Panc1 (cell line): ENCODE results near the gene EVI2B. TPM values are rescaled to one million over a fixed set of nuclear protein-coding genes. Genes with fewer than 3 reads are reported as not detected.

ENCODE experiments used
- ATAC-seq: fragments of 200-7000 bp; cut with Tn5 transposase; 2 replicates; pipeline ENCODE4 v1.9.1; 2020; ENCODE audit warnings: mild to moderate bottlenecking, moderate library complexity
- BruUV-seq: library from RNA; stranded (reverse); fragments of 400-500 nt; replicated peaks from 2 replicates; lab custom pipeline; 2021; lab: Mats Ljungman, UMichigan
- CTCF ChIA-PET: fragments of 300-600 bp; sonication (Branson Sonifier 250); formaldehyde crosslinking; loops from one replicate; lab custom pipeline; 2022; ENCODE audit warnings: antibody characterized with exemption; lab: Charles Lee
- POLR2A ChIA-PET: fragments of 300-600 bp; sonication (Branson Sonifier 250); formaldehyde crosslinking; loops from one replicate; lab custom pipeline; 2022; ENCODE audit warnings: antibody characterized with exemption; lab: Charles Lee
- DNase-seq: peaks from one replicate; pipeline ENCODE4 v3.0.0-alpha.2; 2010; ENCODE audit warnings: low read depth, low spot score
- H3K27ac ChIP-seq: 2 replicates; pipeline ENCODE4 v1.5.1; 2011; ENCODE audit warnings: mild to moderate bottlenecking, low read length, inconsistent platforms
- H3K27me3 ChIP-seq: fragments of 200-500 bp; sonication (Bioruptor generic); 2 replicates; pipeline ENCODE4 v1.6.0; 2014; ENCODE audit warnings: low read length, inconsistent platforms; ENCODE audit not compliant: control insufficient read depth, insufficient read depth
- H3K36me3 ChIP-seq: fragments of 200-500 bp; sonication (Bioruptor generic); 2 replicates; pipeline ENCODE4 v1.5.1; 2014; ENCODE audit warnings: inconsistent platforms, mild to moderate bottlenecking, low read length, moderate library complexity; ENCODE audit not compliant: control insufficient read depth, insufficient read depth
- H3K4me1 ChIP-seq: 2 replicates; pipeline ENCODE4 v1.5.1; 2011; ENCODE audit warnings: inconsistent platforms, mild to moderate bottlenecking, low read length, moderate library complexity; ENCODE audit not compliant: control insufficient read depth, insufficient read depth
- H3K4me3 ChIP-seq, 2 experiments: 2 replicates each; pipeline ENCODE4 v1.5.1; 2011 to 2012; ENCODE audit warnings: low read depth in 2 of 2, low read length in 2 of 2, mild to moderate bottlenecking in 2 of 2, inconsistent platforms in 1 of 2, moderate library complexity in 1 of 2
- H3K9me3 ChIP-seq: fragments of 200-500 bp; sonication (Bioruptor generic); 2 replicates; pipeline ENCODE4 v1.5.1; 2014; ENCODE audit warnings: low read depth, mild to moderate bottlenecking, inconsistent platforms, low read length, moderate library complexity; ENCODE audit not compliant: control insufficient read depth, insufficient read depth
- CTCF ChIP-seq: fragments of 450-650 bp; IDR thresholded peaks from 2 replicates; pipeline ENCODE4 v1.5.1; 2017; ENCODE audit warnings: mild to moderate bottlenecking
- POLR2AphosphoS5 ChIP-seq: IDR thresholded peaks from 2 replicates; pipeline ENCODE4 v1.6.1; 2012; ENCODE audit warnings: mild to moderate bottlenecking, low read depth, low read length, moderate library complexity
- REST ChIP-seq, 2 experiments: IDR thresholded peaks; 2 replicates each; pipeline ENCODE4 v1.6.1; 2011 to 2012; ENCODE audit warnings: low read depth in 2 of 2, control low read depth in 1 of 2, low read length in 1 of 2, mild to moderate bottlenecking in 1 of 2, moderate library complexity in 1 of 2; ENCODE audit not compliant: insufficient read depth in 1 of 2
- SIN3A ChIP-seq: IDR thresholded peaks from 2 replicates; pipeline ENCODE4 v1.6.1; 2012; ENCODE audit warnings: low read depth, mild to moderate bottlenecking, low read length, moderate library complexity, borderline replicate concordance; ENCODE audit not compliant: insufficient read depth
- TCF7L2 ChIP-seq: IDR thresholded peaks from 2 replicates; pipeline ENCODE4 v1.6.1; 2011; ENCODE audit warnings: mild to moderate bottlenecking, low read depth, low read length, inconsistent platforms
- in situ Hi-C: cut with HindIII; loops from 2 replicates; pipeline ENCODE4 v1.10.0; 2016; ENCODE audit warnings: low sequenced_read_pairs, low pct_unique_long_range_greater_than_20kb
- intact Hi-C: fragments of 100-400 bp; cut with micrococcal nuclease; formaldehyde crosslinking; loops from one replicate; pipeline ENCODE4 v1.10.0; 2022; ENCODE audit not compliant: unreplicated experiment
- total RNA-seq: library from RNA; stranded (reverse); gene quantifications from one replicate; pipeline ENCODE4 v1.2.1, GENCODE V29; 2021; ENCODE audit not compliant: unreplicated experiment

The EVI2B gene
- total RNA-seq, 1 experiment from 2014 or later, result 0.08 TPM

GRCh38 chr17:31311526-31311925 is 2.3 kb downstream of the EVI2B start:
- intact Hi-C loops, result no loop called here
- Histone ChIP-seq H3K4me3 (no peak overlapping the region), H3K9me3 (no peaks in the 10 kb centered on the region), H3K27me3 (no peaks in the 10 kb centered on the region), H3K36me3 (no peaks in the 10 kb centered on the region), H3K4me1 (0 out of 2 replicates have a peak, but pooled peaks cover 4% of the 10 kb centered on the region), H3K27ac (no peak overlapping the region)
- POLR2A ChIA-PET, result no interaction called here
- BruUV-seq, result no TSS peak
- in situ Hi-C loops, result no loop called here
- ATAC-seq (no peak), DNase-seq (no peak)
- CTCF ChIA-PET, result no interaction called here
- TF ChIP-seq POLR2AphosphoS5 (no peak), REST (IDR thresholded peaks at IDR 0.05; ENCODE audit: insufficient read depth in 1 of 2, low read depth in 2 of 2, low read length in 1 of 2) (no peak), CTCF (no peak), SIN3A (no peak), TCF7L2 (no peak)

GRCh38 chr17:31310886-31311285 is 3.0 kb downstream of the EVI2B start:
- ChIA-PET POLR2A (no interaction called here), CTCF (no interaction called here)
- Histone ChIP-seq H3K4me3 (no peak overlapping the region), H3K36me3 (no peaks in the 10 kb centered on the region), H3K4me1 (0 out of 2 replicates have a peak, but pooled peaks cover 4% of the 10 kb centered on the region), H3K27ac (no peak overlapping the region), H3K9me3 (no peaks in the 10 kb centered on the region), H3K27me3 (no peaks in the 10 kb centered on the region)
- BruUV-seq, result no TSS peak
- no peak for TF ChIP-seq CTCF
- TF ChIP-seq REST (IDR thresholded peaks at IDR 0.05; ENCODE audit: insufficient read depth in 1 of 2, low read depth in 2 of 2, low read length in 1 of 2), result no peak
- TF ChIP-seq POLR2AphosphoS5, result no peak
- no peak for TF ChIP-seq TCF7L2
- TF ChIP-seq SIN3A, result no peak
- DNase-seq, result no peak
- in situ Hi-C loops (no loop called here), intact Hi-C loops (no loop called here)
- ATAC-seq, result no peak
